Measurements from ENCODE around the gene OSBPL10. TPM values are rescaled to one million over a fixed set of nuclear protein-coding genes. Genes with fewer than 3 reads are reported as not detected.

The OSBPL10 gene
- total and polyA plus RNA-seq, 2 of the 8 experiments (the other 6 are each of a cell fraction or from before 2014, with no cell fraction given), result 26.2 to 86.7 TPM

GRCh38 chr3:31973081-31973480, 8.0 kb downstream of the OSBPL10 start:
- Histone ChIP-seq H3K36me3 (ENCODE audit: control insufficient read depth in 2 of 4, insufficient read depth in 4 of 4, low read length in 3 of 4) (peaks cover 0 to 4% (median 0%) of the 10 kb centered on the region in 4 experiments; a peak in 2 of 8 replicates), H4K8ac (ENCODE audit: extremely low read depth, insufficient read depth, low read length) (0 out of 2 replicates have a peak overlapping the region, but pooled peaks have one; percentile 45), H3K18ac (ENCODE audit: extremely low read depth, low read length) (0 out of 2 replicates have a peak overlapping the region, but pooled peaks have one; percentile 27), H2BK12ac (ENCODE audit: low read depth, low read length) (0 out of 2 replicates have a peak overlapping the region, but pooled peaks have one; percentile 12), H3K9ac (replicated peaks in 1 of 4; ENCODE audit: extremely low read depth in 1 of 4, low read depth in 3 of 4, low read length in 3 of 4) (no peak overlapping the region), H3K79me1 (ENCODE audit: low read depth, low read length) (peaks cover 15% of the 10 kb centered on the region), H3K23ac (ENCODE audit: insufficient read length) (no peak overlapping the region), H2BK15ac (ENCODE audit: low read length) (peak overlapping the region; percentile 8; the same call in 1 of the 2 replicates), H3K4ac (replicated peaks; ENCODE audit: insufficient read length, low read depth, low read length) (no peak overlapping the region), H2AK5ac (ENCODE audit: low read depth, low read length) (no peak overlapping the region), H4K91ac (replicated peaks; ENCODE audit: insufficient read length, low read length) (no peak overlapping the region), H2AFZ (ENCODE audit: low read length) (no peak overlapping the region), H3K27me3 (replicated peaks in 1 of 4; ENCODE audit: control insufficient read depth in 3 of 4, extremely low read depth in 1 of 4, insufficient read depth in 3 of 4, low read length in 3 of 4) (no peaks in the 10 kb centered on the region), H3K14ac (ENCODE audit: insufficient read length) (no peak overlapping the region), H3K4me2 (ENCODE audit: insufficient read depth in 1 of 2, low read depth in 2 of 2, low read length in 2 of 2) (no peak overlapping the region), H4K20me1 (replicated peaks in 1 of 2; ENCODE audit: control insufficient read depth in 1 of 2, insufficient read depth in 2 of 2, low read length in 2 of 2) (no peaks in the 10 kb centered on the region), H3K4me1 (replicated peaks in 1 of 4; ENCODE audit: control insufficient read depth in 3 of 4, insufficient read depth in 4 of 4, low read length in 3 of 4) (peaks cover 8 to 25% (median 14%) of the 10 kb centered on the region in 4 experiments), H2BK20ac (ENCODE audit: low read length) (0 out of 2 replicates have a peak overlapping the region, but pooled peaks have one; percentile 24), H3K79me2 (ENCODE audit: control insufficient read depth in 1 of 2, insufficient read depth in 2 of 2, low read length in 2 of 2) (peaks cover 28 to 95% of the 10 kb centered on the region in 2 experiments), H3K56ac (replicated peaks; ENCODE audit: insufficient read length, low read depth, low read length) (no peak overlapping the region), H2BK5ac (ENCODE audit: low read depth, low read length) (peak overlapping the region; percentile 41), H3K23me2 (ENCODE audit: low read depth, low read length) (no peaks in the 10 kb centered on the region; the same call in 1 of the 2 replicates), H4K5ac (ENCODE audit: insufficient read length, low read depth, low read length) (no peak overlapping the region), H3K4me3 (ENCODE audit: extremely low read depth in 1 of 4, insufficient read depth in 2 of 4, low read depth in 3 of 4, low read length in 4 of 4) (no peak overlapping the region), H3K27ac (ENCODE audit: low read depth, low read length) (no peak overlapping the region), H3K9me3 (ENCODE audit: insufficient read depth in 2 of 2, low read depth in 1 of 2, low read length in 1 of 2) (no peaks in the 10 kb centered on the region), H2BK120ac (replicated peaks; ENCODE audit: low read depth, low read length) (no peak overlapping the region)
- ChIA-PET POLR2A (ENCODE audit: partially characterized antibody) (no interaction called here), CTCF (ENCODE audit: partially characterized antibody) (no interaction called here)
- WGBS, 2 experiments (ENCODE audit: extremely low coverage in 1 of 2, insufficient coverage in 1 of 2, insufficient read length in 1 of 2, insufficient replicate concordance in 2 of 2, low coverage in 1 of 2, low lambda C conversion rate in 2 of 2, missing lambda C conversion rate in 1 of 2), result 92% methylated on average over 4 of the region's 4 CpGs; no CpG with 5 or more reads in 1 of the 2 experiments
- no peak for FAIRE-seq
- DNase-seq (ENCODE audit: low read depth in 1 of 2, low spot score in 2 of 2), result no peak
- TF ChIP-seq HDAC2 (IDR thresholded peaks at IDR 0.05; ENCODE audit: borderline replicate concordance in 1 of 2, low read depth in 2 of 2, low read length in 2 of 2) (no peak), ATF2 (IDR thresholded peaks at IDR 0.05; ENCODE audit: low read length) (no peak), KDM4A (IDR thresholded peaks at IDR 0.05; ENCODE audit: low read depth, low read length, severe bottlenecking) (no peak), KDM1A (IDR thresholded peaks at IDR 0.05; ENCODE audit: borderline replicate concordance, low read length) (no peak), RXRA (IDR thresholded peaks at IDR 0.05; ENCODE audit: insufficient read depth, low read depth, low read length) (no peak), USF2 (IDR thresholded peaks at IDR 0.05; ENCODE audit: low read length) (no peak)
- TF ChIP-seq, protein P1, sequence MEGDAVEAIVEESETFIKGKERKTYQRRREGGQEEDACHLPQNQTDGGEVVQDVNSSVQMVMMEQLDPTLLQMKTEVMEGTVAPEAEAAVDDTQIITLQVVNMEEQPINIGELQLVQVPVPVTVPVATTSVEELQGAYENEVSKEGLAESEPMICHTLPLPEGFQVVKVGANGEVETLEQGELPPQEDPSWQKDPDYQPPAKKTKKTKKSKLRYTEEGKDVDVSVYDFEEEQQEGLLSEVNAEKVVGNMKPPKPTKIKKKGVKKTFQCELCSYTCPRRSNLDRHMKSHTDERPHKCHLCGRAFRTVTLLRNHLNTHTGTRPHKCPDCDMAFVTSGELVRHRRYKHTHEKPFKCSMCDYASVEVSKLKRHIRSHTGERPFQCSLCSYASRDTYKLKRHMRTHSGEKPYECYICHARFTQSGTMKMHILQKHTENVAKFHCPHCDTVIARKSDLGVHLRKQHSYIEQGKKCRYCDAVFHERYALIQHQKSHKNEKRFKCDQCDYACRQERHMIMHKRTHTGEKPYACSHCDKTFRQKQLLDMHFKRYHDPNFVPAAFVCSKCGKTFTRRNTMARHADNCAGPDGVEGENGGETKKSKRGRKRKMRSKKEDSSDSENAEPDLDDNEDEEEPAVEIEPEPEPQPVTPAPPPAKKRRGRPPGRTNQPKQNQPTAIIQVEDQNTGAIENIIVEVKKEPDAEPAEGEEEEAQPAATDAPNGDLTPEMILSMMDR (IDR thresholded peaks at IDR 0.05; ENCODE audit: control extremely low read depth in 1 of 3, insufficient read depth in 1 of 3, low read depth in 1 of 3, low read length in 3 of 3), result no peak
